ENCODE data around the gene MEGF11. TPM values are rescaled to one million over a fixed set of nuclear protein-coding genes. Genes with fewer than 3 reads are reported as not detected.
A peak's percentile ranks its signal among the peaks of the same experiment; 100 is the strongest.

Gene MEGF11
- total RNA-seq, 1 donor from 2014 or later: 0.06 TPM

DNA sequence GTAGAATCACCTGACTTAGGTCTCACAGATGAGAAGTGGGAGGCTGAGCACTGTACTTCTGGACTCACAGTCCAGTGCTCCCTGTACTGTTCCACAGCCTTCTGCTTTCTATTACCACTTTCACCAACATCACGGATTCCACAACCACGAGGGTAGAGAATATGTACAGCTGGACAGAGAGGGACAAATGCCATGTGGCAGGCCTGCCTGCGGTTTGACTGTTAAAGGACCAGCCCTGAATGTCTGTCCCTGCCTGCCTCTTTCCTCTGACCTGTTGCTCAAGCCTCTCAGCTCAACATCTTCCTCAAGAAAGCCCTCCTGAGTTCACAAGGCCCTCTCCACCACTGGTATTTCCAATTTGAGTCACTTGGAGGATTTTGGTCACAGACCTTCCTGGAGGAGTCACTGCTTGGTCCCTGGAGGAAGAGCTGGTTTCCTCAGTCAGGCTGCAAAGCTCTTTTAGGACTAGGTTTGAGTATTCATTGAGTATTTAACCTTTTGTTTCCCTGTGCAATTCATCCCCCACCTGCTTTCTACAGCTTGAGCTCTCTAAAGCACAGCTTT is 335.1 kb downstream of the MEGF11 start:
- DNase-seq (ENCODE audit: low spot score): no peak
- Mint-ChIP-seq H3K27ac (no peak overlapping the region), H3K27me3 (ENCODE audit: insufficient read depth, low read depth) (peaks cover 9% of the 10 kb centered on the region), H3K4me1 (peaks cover 16% of the 10 kb centered on the region), H3K9me3 (no peaks in the 10 kb centered on the region), H3K36me3 (no peaks in the 10 kb centered on the region), H3K4me3 (no peak overlapping the region)
- Histone ChIP-seq H3K27ac (no peak overlapping the region), H2AFZ (replicated peaks) (no peak overlapping the region), H3F3A (ENCODE audit: low read depth) (no peaks in the 10 kb centered on the region), H4K20me1 (ENCODE audit: low read depth) (no peaks in the 10 kb centered on the region), H3K4me2 (no peak overlapping the region), H3K4me3 (no peak overlapping the region), H3K9me3 (ENCODE audit: low read depth) (no peaks in the 10 kb centered on the region), H3K27me3 (no peaks in the 10 kb centered on the region), H3K9ac (no peak overlapping the region), H3K36me3 (no peaks in the 10 kb centered on the region), H3K4me1 (peaks cover 12% of the 10 kb centered on the region), H3K79me2 (ENCODE audit: low read depth) (no peaks in the 10 kb centered on the region)
- no peak for TF ChIP-seq EZH2phosphoT487 (IDR thresholded peaks at IDR 0.05)

DNA sequence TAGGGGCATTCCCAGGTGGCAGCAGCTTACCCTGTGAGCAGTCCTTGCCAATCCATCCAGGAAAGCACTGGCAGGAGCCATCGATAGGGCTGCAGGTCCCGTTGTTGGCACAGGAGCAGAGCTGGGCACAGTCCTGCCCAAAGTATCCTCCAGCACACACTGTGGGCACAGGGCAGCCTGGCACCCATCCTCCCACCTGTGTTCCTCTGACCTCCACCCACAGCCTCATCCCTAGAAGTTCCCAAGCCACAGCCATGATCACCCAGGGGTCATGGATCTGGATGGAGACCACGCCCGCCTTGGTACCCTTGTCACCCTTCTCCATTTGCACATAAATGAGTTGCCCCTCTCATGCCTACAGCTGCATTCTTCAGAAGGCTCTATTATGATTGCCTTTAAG is 335.6 kb downstream of the MEGF11 start:
- no peaks in the 10 kb centered on the region for H3K9me3 ChIP-seq (ENCODE audit: low read depth)
- peaks cover 12% of the 10 kb centered on the region for H3K4me1 ChIP-seq
- peaks cover 9% of the 10 kb centered on the region for H3K27me3 Mint-ChIP-seq (ENCODE audit: insufficient read depth, low read depth)
- H3K36me3 ChIP-seq: no peaks in the 10 kb centered on the region
- DNase-seq (ENCODE audit: low spot score): no peak
- H3K9ac ChIP-seq: no peak overlapping the region
- TF ChIP-seq EZH2 (IDR thresholded peaks at IDR 0.05) (no peak), EZH2phosphoT487 (IDR thresholded peaks at IDR 0.05) (no peak)
- TF ChIP-seq, protein P1, sequence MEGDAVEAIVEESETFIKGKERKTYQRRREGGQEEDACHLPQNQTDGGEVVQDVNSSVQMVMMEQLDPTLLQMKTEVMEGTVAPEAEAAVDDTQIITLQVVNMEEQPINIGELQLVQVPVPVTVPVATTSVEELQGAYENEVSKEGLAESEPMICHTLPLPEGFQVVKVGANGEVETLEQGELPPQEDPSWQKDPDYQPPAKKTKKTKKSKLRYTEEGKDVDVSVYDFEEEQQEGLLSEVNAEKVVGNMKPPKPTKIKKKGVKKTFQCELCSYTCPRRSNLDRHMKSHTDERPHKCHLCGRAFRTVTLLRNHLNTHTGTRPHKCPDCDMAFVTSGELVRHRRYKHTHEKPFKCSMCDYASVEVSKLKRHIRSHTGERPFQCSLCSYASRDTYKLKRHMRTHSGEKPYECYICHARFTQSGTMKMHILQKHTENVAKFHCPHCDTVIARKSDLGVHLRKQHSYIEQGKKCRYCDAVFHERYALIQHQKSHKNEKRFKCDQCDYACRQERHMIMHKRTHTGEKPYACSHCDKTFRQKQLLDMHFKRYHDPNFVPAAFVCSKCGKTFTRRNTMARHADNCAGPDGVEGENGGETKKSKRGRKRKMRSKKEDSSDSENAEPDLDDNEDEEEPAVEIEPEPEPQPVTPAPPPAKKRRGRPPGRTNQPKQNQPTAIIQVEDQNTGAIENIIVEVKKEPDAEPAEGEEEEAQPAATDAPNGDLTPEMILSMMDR (IDR thresholded peaks at IDR 0.05): no peak
- H3K36me3 Mint-ChIP-seq: no peaks in the 10 kb centered on the region
- H3K27ac Mint-ChIP-seq: no peak overlapping the region
- no peak overlapping the region for H3K4me3 ChIP-seq
- no peak overlapping the region for H3K27ac ChIP-seq
- H2AFZ ChIP-seq (replicated peaks): no peak overlapping the region
- no peaks in the 10 kb centered on the region for H3K27me3 ChIP-seq
- no peaks in the 10 kb centered on the region for H3F3A ChIP-seq (ENCODE audit: low read depth)
- H3K4me3 Mint-ChIP-seq: no peak overlapping the region
- H3K4me1 Mint-ChIP-seq: peaks cover 16% of the 10 kb centered on the region
- no peaks in the 10 kb centered on the region for H3K9me3 Mint-ChIP-seq
- H3K79me2 ChIP-seq (ENCODE audit: low read depth): no peaks in the 10 kb centered on the region
- no peak overlapping the region for H3K4me2 ChIP-seq
- H4K20me1 ChIP-seq (ENCODE audit: low read depth): no peaks in the 10 kb centered on the region

DNA sequence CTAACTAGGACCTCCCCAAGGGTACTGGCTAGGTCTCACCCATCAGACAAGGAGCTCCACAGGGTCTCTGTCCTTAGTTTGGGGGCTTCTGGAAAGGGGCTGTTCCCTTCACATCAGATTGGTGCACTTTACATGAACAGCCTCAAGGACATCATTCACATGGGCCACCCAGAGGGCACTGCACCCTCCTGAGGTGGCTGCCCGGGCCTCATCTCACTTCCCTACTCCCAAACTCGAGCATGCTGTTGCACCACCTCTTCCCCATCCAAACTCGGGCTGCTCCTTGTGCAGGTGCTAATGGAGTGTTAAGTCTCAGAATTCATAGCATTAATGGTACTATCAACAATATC is 336.2 kb downstream of the MEGF11 start:
- Histone ChIP-seq H3K4me2 (no peak overlapping the region), H3K27ac (no peak overlapping the region), H3K36me3 (no peaks in the 10 kb centered on the region), H3F3A (ENCODE audit: low read depth) (no peaks in the 10 kb centered on the region), H3K4me1 (peaks cover 12% of the 10 kb centered on the region), H4K20me1 (ENCODE audit: low read depth) (no peaks in the 10 kb centered on the region), H3K79me2 (ENCODE audit: low read depth) (no peaks in the 10 kb centered on the region), H2AFZ (replicated peaks) (no peak overlapping the region), H3K9ac (no peak overlapping the region), H3K27me3 (no peaks in the 10 kb centered on the region), H3K9me3 (ENCODE audit: low read depth) (no peaks in the 10 kb centered on the region), H3K4me3 (no peak overlapping the region)
- no peak for DNase-seq (ENCODE audit: low spot score)
- H3K9me3 Mint-ChIP-seq: no peaks in the 10 kb centered on the region
- H3K4me3 Mint-ChIP-seq: no peak overlapping the region
- H3K4me1 Mint-ChIP-seq: peaks cover 16% of the 10 kb centered on the region
- H3K27me3 Mint-ChIP-seq (ENCODE audit: insufficient read depth, low read depth): peaks cover 9% of the 10 kb centered on the region
- no peaks in the 10 kb centered on the region for H3K36me3 Mint-ChIP-seq
- peak overlapping the region; percentile 68 for H3K27ac Mint-ChIP-seq
- TF ChIP-seq, protein P1 (IDR thresholded peaks at IDR 0.05): no peak
- TF ChIP-seq EZH2phosphoT487 (IDR thresholded peaks at IDR 0.05): no peak

DNA sequence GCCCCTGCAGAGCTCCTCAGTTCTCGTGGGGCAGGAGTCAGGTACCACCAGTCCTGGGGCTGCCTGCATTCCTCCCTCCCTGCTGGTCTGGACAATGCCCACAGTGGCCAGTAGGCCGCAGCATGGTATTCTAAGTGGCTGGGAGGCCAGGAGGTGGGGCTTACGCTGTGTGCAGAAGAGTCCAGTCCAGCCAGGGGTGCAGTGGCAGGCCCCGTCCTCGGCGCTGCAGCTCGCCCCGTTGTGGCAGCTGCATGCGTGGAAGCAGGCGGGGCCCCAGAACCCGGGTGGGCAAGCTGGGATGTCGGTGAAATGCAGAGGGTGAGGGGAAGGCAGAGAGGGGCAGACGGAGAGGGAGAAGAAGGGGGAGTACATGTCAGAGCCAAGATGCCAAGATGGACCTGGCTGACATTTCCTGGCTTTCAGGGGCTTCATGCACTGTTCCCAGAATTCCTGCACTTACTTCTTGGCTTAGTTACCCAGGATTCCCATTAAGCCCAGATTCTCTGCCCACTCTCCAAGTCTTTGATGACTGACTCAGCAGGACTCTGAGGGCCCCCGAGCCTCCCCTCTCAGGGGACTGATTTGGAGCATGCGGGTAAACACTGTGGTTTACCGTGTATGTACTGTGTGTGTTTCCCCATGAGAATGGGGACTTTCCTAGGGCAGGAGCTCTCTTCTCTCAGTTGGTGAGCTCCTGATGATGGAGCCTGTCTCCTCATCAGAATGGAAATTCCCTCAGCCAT is 336.7 kb downstream of the MEGF11 start:
- Histone ChIP-seq H3K4me1 (peaks cover 12% of the 10 kb centered on the region), H4K20me1 (ENCODE audit: low read depth) (no peaks in the 10 kb centered on the region), H3K36me3 (no peaks in the 10 kb centered on the region), H3K4me3 (no peak overlapping the region), H3K27ac (no peak overlapping the region), H3K79me2 (ENCODE audit: low read depth) (no peaks in the 10 kb centered on the region), H2AFZ (replicated peaks) (no peak overlapping the region), H3K4me2 (peak overlapping the region; percentile 23), H3K9me3 (ENCODE audit: low read depth) (no peaks in the 10 kb centered on the region), H3K9ac (no peak overlapping the region), H3K27me3 (no peaks in the 10 kb centered on the region), H3F3A (ENCODE audit: low read depth) (no peaks in the 10 kb centered on the region)
- Mint-ChIP-seq H3K4me3 (no peak overlapping the region), H3K27me3 (ENCODE audit: insufficient read depth, low read depth) (peaks cover 7% of the 10 kb centered on the region), H3K36me3 (no peaks in the 10 kb centered on the region), H3K9me3 (no peaks in the 10 kb centered on the region), H3K4me1 (peaks cover 14% of the 10 kb centered on the region), H3K27ac (peak overlapping the region; percentile 68)
- peak; percentile 94 for DNase-seq (ENCODE audit: low spot score)
- TF ChIP-seq, protein P1 (IDR thresholded peaks at IDR 0.05): peak; percentile 80
- no peak for TF ChIP-seq EZH2 (IDR thresholded peaks at IDR 0.05)
- TF ChIP-seq EZH2phosphoT487 (IDR thresholded peaks at IDR 0.05): no peak

Measured in neural progenitor cell (in vitro differentiated cells).